Stomach (tissue), 4 donors: ENCODE data around the gene DYRK4.

Experiments used
- CTCF ChIP-seq, 7 experiments: fragments of 450-650 bp in 4 of 7; fragments of 200-600 bp in 3 of 7; sonication (generic) in 3 of 7; IDR thresholded peaks; one replicate each; pipeline ENCODE4 v1.5.1; 2016 to 2019; ENCODE audit warnings: antibody characterized with exemption in 7 of 7, control low read depth in 2 of 7, mild to moderate bottlenecking in 1 of 7
- EP300 ChIP-seq: sonication (generic); formaldehyde crosslinking; IDR thresholded peaks from one replicate; pipeline ENCODE4 v1.6.1; 2017; ENCODE audit warnings: antibody characterized with exemption

GRCh38 chr12:4615667-4616066 lies 53.7 kb downstream of the DYRK4 start:
- TF ChIP-seq CTCF (IDR thresholded peaks at IDR 0.05) (no peak), EP300 (no peak)
